Breast epithelium (tissue), 4 donors: ENCODE data around the gene TRMT10B. TPM values are rescaled to one million over a fixed set of nuclear protein-coding genes. Genes with fewer than 3 reads are reported as not detected.
A peak's percentile ranks its signal among the peaks of the same experiment; 100 is the strongest.

Source experiments
- DNase-seq, 2 donors: peaks; one replicate each; pipeline ENCODE4 v3.0.0-alpha.2; 2019; ENCODE audit warnings: low spot score in 2 of 2
- H3K27ac ChIP-seq, 2 donors: fragments of 200-600 bp; sonication (generic) in 1 of 2; one replicate each; pipeline ENCODE4 v1.5.1; 2016 to 2019; ENCODE audit warnings: mild to moderate bottlenecking in 1 of 2
- H3K27me3 ChIP-seq, 2 donors: fragments of 200-600 bp; sonication (generic) in 1 of 2; one replicate each; pipeline versions ENCODE4 v1.5.1 to v1.6.0; 2017 to 2019; ENCODE audit warnings: control low read depth in 1 of 2, mild to moderate bottlenecking in 1 of 2
- H3K36me3 ChIP-seq: fragments of 200-600 bp; one replicate; pipeline ENCODE4 v1.5.1; 2019
- H3K4me1 ChIP-seq, 2 donors: fragments of 200-600 bp; sonication (generic); one replicate each; pipeline ENCODE4 v1.5.1; 2016 to 2019; ENCODE audit warnings: control low read depth in 1 of 2
- H3K4me3 ChIP-seq, 3 donors: fragments of 200-600 bp; sonication (generic); 1 replicate in 2 of 3; 2 replicates in 1 of 3; pipeline ENCODE4 v1.5.1; 2016 to 2019; ENCODE audit warnings: mild to moderate bottlenecking in 3 of 3, moderate library complexity in 2 of 3
- H3K9me3 ChIP-seq, 2 donors: fragments of 200-600 bp; sonication (generic) in 1 of 2; one replicate each; pipeline ENCODE4 v1.5.1; 2016 to 2019; ENCODE audit warnings: control low read depth in 1 of 2
- POLR2A ChIP-seq: fragments of 450-650 bp; IDR thresholded peaks from one replicate; pipeline ENCODE4 v1.6.1; 2016; ENCODE audit warnings: antibody characterized with exemption, mild to moderate bottlenecking, moderate library complexity
- POLR2AphosphoS5 ChIP-seq, 3 donors: sonication (generic); formaldehyde crosslinking; IDR thresholded peaks; one replicate each; pipeline ENCODE4 v1.6.1; 2017; ENCODE audit warnings: antibody characterized with exemption in 3 of 3
- intact Hi-C: fragments of 100-400 bp; cut with DNase I; formaldehyde crosslinking; loops from one replicate; pipeline ENCODE4 v1.15.1; 2023; ENCODE audit warnings: low total_unique reads
- total RNA-seq, 3 donors: library from RNA; depleted of rRNA; stranded (reverse); fragments of >200 nt; gene quantifications; one replicate each; pipeline ENCODE4 v1.1.0, GENCODE V29; 2016
- TF ChIP-seq, protein P1 (sequence below), 3 donors: fragments of 450-650 bp; IDR thresholded peaks; one replicate each; pipeline ENCODE4 v1.5.1; 2016 to 2017; ENCODE audit warnings: antibody characterized with exemption in 3 of 3, mild to moderate bottlenecking in 3 of 3, moderate library complexity in 3 of 3

TRMT10B gene
- total RNA-seq, 3 donors from 2014 or later: 6.7 to 12.1 (median 11.1) TPM

DNA sequence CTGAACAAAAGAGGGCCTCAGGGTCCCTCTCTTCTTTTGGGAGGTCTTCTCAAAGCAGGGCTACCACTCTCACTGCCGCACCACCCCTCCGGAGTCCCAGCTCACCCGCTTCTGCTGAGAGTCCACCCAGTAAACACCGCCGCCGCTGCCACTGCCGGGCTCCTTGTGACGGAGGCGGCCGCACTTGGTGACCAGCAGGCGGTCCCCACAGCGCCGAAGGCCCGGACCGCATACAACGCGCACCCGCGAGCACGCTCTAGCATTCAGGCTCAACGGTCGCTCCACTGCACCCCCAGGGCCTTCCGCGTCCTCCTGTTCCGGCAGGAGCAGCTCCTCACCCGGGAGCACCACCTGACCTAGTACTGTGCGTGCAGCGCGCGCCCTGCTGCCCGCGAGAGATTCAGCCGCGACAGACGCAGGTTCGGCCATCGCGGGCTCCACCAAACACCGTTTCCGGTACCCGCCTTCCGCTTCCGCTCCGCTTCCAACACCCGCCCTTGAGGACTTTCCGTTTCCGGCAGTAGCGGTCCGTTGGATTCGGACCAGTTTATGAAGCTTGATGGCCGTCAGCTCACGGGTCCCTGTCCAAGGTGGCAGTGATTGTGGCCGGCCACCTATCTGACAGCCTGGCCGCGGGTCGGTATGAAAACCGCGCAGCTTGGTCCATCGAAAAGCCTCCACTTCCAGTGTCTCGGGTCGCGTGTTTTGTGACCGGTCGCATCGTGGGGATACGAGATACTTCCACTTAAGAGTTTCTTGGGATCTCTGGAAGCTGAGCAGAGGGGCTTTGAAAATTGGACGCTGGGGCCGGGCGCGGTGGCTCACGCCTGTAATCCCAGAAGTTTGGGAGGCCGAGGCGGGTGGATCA is 31.2 kb downstream of the TRMT10B start, which contains the start of gene EXOSC3:
Gene EXOSC3, minus strand, starts transcription at position 449 of the 868 bp plus-strand sequence. Its CDS starts 20 bp downstream, at position 429.
- intact Hi-C loops: loop anchor here (5.0 kb wide), 1 partner anchor 503 kb away; no protein-coding TSS in a partner anchor
- Histone ChIP-seq H3K9me3 (no peaks in the 10 kb centered on the region), H3K36me3 (no peaks in the 10 kb centered on the region), H3K27me3 (peaks cover 0 to 3% of the 10 kb centered on the region in 2 donors), H3K27ac (peak within 1 kb of the TSS; percentile 78 to 90), H3K4me1 (peaks cover 0 to 13% of the 10 kb centered on the region in 2 donors), H3K4me3 (peak within 1 kb of the TSS; percentile 78 to 99 (median 98))
- peak; percentile 55 for TF ChIP-seq POLR2A
- TF ChIP-seq, protein P1, sequence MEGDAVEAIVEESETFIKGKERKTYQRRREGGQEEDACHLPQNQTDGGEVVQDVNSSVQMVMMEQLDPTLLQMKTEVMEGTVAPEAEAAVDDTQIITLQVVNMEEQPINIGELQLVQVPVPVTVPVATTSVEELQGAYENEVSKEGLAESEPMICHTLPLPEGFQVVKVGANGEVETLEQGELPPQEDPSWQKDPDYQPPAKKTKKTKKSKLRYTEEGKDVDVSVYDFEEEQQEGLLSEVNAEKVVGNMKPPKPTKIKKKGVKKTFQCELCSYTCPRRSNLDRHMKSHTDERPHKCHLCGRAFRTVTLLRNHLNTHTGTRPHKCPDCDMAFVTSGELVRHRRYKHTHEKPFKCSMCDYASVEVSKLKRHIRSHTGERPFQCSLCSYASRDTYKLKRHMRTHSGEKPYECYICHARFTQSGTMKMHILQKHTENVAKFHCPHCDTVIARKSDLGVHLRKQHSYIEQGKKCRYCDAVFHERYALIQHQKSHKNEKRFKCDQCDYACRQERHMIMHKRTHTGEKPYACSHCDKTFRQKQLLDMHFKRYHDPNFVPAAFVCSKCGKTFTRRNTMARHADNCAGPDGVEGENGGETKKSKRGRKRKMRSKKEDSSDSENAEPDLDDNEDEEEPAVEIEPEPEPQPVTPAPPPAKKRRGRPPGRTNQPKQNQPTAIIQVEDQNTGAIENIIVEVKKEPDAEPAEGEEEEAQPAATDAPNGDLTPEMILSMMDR (IDR thresholded peaks at IDR 0.05): no peak
- peak; percentile 73 to 85 (median 75) for TF ChIP-seq POLR2AphosphoS5 (IDR thresholded peaks at IDR 0.05)
- peak; percentile 71 to 84 for DNase-seq

DNA sequence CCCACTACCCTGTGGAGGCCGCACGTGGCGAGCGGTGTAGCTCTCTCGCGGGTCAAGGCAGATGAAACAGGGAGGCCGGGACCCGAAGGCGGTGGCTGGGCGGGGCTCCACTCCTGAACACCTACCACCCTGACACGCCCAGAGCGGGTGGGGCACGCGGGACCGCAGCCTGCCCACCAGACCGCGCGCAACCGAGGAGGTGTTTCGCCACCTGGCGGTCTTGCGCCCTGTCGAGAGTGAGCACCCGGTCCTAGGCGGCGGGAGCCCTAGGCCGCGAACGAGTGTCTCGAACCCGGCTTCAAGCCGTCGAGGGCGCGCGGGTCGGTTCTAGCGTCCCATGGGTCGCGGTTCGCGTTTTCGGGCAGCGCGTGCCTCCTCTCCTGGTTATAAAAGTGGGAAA is 33.5 kb downstream of the TRMT10B start:
- Histone ChIP-seq H3K27me3 (peaks cover 0 to 3% of the 10 kb centered on the region in 2 donors), H3K27ac (no peak overlapping the region), H3K4me3 (no peak overlapping the region), H3K36me3 (no peaks in the 10 kb centered on the region), H3K9me3 (no peaks in the 10 kb centered on the region), H3K4me1 (peaks cover 0 to 13% of the 10 kb centered on the region in 2 donors)
- intact Hi-C loops: no loop called here
- TF ChIP-seq, protein P1 (IDR thresholded peaks at IDR 0.05): no peak
- TF ChIP-seq POLR2A: no peak
- TF ChIP-seq POLR2AphosphoS5 (IDR thresholded peaks at IDR 0.05): no peak
- no peak for DNase-seq

DNA sequence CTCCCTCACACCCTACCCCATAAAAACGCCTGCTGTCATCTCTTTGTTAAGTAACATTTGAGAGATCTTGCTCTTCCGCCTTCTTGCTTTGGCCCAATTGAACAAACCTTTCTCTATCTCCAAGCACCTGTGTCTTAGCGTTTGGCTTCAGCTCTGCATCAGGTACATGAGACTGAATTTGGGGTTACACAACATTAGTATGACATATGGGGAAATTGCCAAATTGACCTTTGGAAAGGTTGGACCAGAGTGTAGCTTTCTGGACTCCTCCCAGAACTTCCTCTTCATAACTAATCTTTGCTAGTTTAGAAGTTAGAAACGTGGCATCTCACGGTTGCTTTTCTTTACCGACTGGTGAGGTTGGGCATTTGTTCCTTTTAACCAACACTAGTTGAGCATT is 34.7 kb downstream of the TRMT10B start:
- H3K4me1 ChIP-seq: peaks cover 0 to 12% of the 10 kb centered on the region in 2 donors
- intact Hi-C loops: no loop called here
- no peaks in the 10 kb centered on the region for H3K36me3 ChIP-seq
- H3K27ac ChIP-seq: no peak overlapping the region
- DNase-seq: no peak
- no peak for TF ChIP-seq POLR2A
- TF ChIP-seq POLR2AphosphoS5 (IDR thresholded peaks at IDR 0.05): no peak
- TF ChIP-seq, protein P1 (IDR thresholded peaks at IDR 0.05): no peak
- peaks cover 0 to 3% of the 10 kb centered on the region in 2 donors for H3K27me3 ChIP-seq
- H3K9me3 ChIP-seq: no peaks in the 10 kb centered on the region
- H3K4me3 ChIP-seq: no peak overlapping the region

DNA sequence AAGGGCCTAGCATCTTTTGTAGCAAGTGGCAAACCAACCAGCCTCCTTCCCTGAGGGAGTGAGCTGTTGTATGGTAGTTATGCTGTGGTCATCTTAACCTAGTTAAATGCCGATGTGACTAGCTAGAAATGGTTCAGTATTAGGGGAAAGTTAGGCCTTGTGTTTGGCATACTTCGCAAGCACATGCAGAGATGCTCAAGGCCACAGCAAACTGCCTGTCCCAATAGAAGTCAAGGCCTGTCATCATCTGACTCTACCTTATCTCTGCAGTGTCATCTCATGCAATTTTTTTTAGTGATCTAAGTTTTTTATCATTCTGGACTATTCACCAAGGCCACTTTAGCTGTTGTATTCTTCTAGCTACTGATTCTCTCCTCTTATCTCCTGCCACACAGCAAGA is 36.5 kb downstream of the TRMT10B start:
- peaks cover 0 to 3% of the 10 kb centered on the region in 2 donors for H3K27me3 ChIP-seq
- DNase-seq: no peak
- peaks cover 0 to 3% of the 10 kb centered on the region in 2 donors for H3K4me1 ChIP-seq
- intact Hi-C loops: no loop called here
- H3K4me3 ChIP-seq: no peak overlapping the region
- H3K27ac ChIP-seq: no peak overlapping the region
- TF ChIP-seq, protein P1 (IDR thresholded peaks at IDR 0.05): no peak
- TF ChIP-seq POLR2A: no peak
- no peak for TF ChIP-seq POLR2AphosphoS5 (IDR thresholded peaks at IDR 0.05)
- H3K36me3 ChIP-seq: no peaks in the 10 kb centered on the region
- no peaks in the 10 kb centered on the region for H3K9me3 ChIP-seq

DNA sequence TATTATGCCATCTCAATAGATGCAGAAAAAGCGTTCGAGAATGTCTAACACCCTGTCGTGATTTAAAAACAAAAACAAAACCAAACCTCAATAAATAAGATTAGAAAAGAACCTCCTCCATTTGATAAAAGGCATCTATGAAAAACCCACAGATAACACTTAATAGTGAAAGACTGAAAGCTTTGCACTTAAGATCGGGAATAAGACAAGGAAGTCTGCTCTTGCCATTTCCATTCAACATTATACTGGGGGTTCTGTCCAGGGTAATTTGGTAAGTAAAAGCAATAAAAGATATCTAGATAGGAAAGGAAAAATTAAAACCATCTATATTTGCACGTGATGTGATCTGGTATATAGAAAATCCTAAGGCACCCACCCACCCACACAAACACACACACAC is 38.5 kb downstream of the TRMT10B start:
- Histone ChIP-seq H3K9me3 (no peaks in the 10 kb centered on the region), H3K4me3 (no peak overlapping the region), H3K4me1 (no peaks in the 10 kb centered on the region), H3K27ac (no peak overlapping the region), H3K36me3 (no peaks in the 10 kb centered on the region), H3K27me3 (peaks cover 0 to 2% of the 10 kb centered on the region in 2 donors)
- intact Hi-C loops: no loop called here
- no peak for DNase-seq
- TF ChIP-seq POLR2A (no peak), POLR2AphosphoS5 (IDR thresholded peaks at IDR 0.05) (no peak)
- TF ChIP-seq, protein P1 (IDR thresholded peaks at IDR 0.05): no peak
